ENCODE results near the gene AGAP1. TPM values are rescaled to one million over a fixed set of nuclear protein-coding genes. Genes with fewer than 3 reads are reported as not detected.

The AGAP1 gene
- total RNA-seq, 1 donor from 2014 or later: 3.1 TPM

- no peak for DNase-seq (ENCODE audit: low read depth in 2 of 2)
These were observed 194.9 kb downstream of the AGAP1 start for GRCh38 chr2:235688511-235689426.

- no peak for DNase-seq (ENCODE audit: low read depth in 2 of 2)
These were observed 195.6 kb downstream of the AGAP1 start for GRCh38 chr2:235689427-235689853.

GRCh38 chr2:235690082-235690808, 196.4 kb downstream of the AGAP1 start:
- DNase-seq (ENCODE audit: low read depth in 2 of 2): no peak

GRCh38 chr2:235690809-235691450, 197.1 kb downstream of the AGAP1 start:
- DNase-seq (ENCODE audit: low read depth in 2 of 2): no peak

- no peak for DNase-seq (ENCODE audit: low read depth in 2 of 2)
These were observed 198.2 kb downstream of the AGAP1 start for GRCh38 chr2:235692076-235692475.

GRCh38 chr2:235692671-235693171, 198.9 kb downstream of the AGAP1 start:
- no peak for DNase-seq (ENCODE audit: low read depth in 2 of 2)

- no peak for DNase-seq (ENCODE audit: low read depth in 2 of 2)
These were observed 199.4 kb downstream of the AGAP1 start for GRCh38 chr2:235693279-235693678.

GRCh38 chr2:235694721-235695601, 201.1 kb downstream of the AGAP1 start:
- DNase-seq (ENCODE audit: low read depth in 2 of 2): no peak

- no peak for DNase-seq (ENCODE audit: low read depth in 2 of 2)
These were observed 201.7 kb downstream of the AGAP1 start for GRCh38 chr2:235695602-235695895.

- no peak for DNase-seq (ENCODE audit: low read depth in 2 of 2)
These were observed 203.2 kb downstream of the AGAP1 start for GRCh38 chr2:235697041-235697440.

- DNase-seq (ENCODE audit: low read depth in 2 of 2): no peak
These were observed 204.2 kb downstream of the AGAP1 start for GRCh38 chr2:235698028-235698427.

- DNase-seq (ENCODE audit: low read depth in 2 of 2): no peak
These were observed 204.6 kb downstream of the AGAP1 start for GRCh38 chr2:235698491-235698890.

GRCh38 chr2:235699576-235699975, 205.7 kb downstream of the AGAP1 start:
- no peak for DNase-seq (ENCODE audit: low read depth in 2 of 2)

GRCh38 chr2:235701206-235701981, 207.6 kb downstream of the AGAP1 start:
- no peak for DNase-seq (ENCODE audit: low read depth in 2 of 2)

- no peak for DNase-seq (ENCODE audit: low read depth in 2 of 2)
These were observed 208.3 kb downstream of the AGAP1 start for GRCh38 chr2:235702186-235702585.

GRCh38 chr2:235703711-235704295, 210.0 kb downstream of the AGAP1 start:
- no peak for DNase-seq (ENCODE audit: low read depth in 2 of 2)

- no peak for DNase-seq (ENCODE audit: low read depth in 2 of 2)
These were observed 211.5 kb downstream of the AGAP1 start for GRCh38 chr2:235705296-235705695.

GRCh38 chr2:235706506-235706905, 212.7 kb downstream of the AGAP1 start:
- no peak for DNase-seq (ENCODE audit: low read depth in 2 of 2)

- no peak for DNase-seq (ENCODE audit: low read depth in 2 of 2)
These were observed 213.7 kb downstream of the AGAP1 start for GRCh38 chr2:235707411-235708096.

Data from dermis microvascular lymphatic vessel endothelial cell (primary cell).